ENCODE measurements around the gene CENATAC. TPM values are rescaled to one million over a fixed set of nuclear protein-coding genes. Genes with fewer than 3 reads are reported as not detected.
A peak's percentile ranks its signal among the peaks of the same experiment; 100 is the strongest.

The CENATAC gene
- total RNA-seq, 1 experiment from 2014 or later = 55.2 TPM

- no peaks in the 10 kb centered on the region for H3K9me3 Mint-ChIP-seq
- no peaks in the 10 kb centered on the region; the same call in 1 of the 2 replicates for H3K27me3 Mint-ChIP-seq (ENCODE audit: low read depth)
- H3K27ac Mint-ChIP-seq = peak overlapping the region in 1 of 3 experiments; percentile 88; a peak in 2 of 7 replicates
- Histone ChIP-seq H4K8ac (replicated peaks; ENCODE audit: insufficient read length, low read depth, low read length) (no peak overlapping the region), H3K23me2 (ENCODE audit: insufficient read length, low read depth, low read length, poor library complexity, severe bottlenecking) (peaks cover 10% of the 10 kb centered on the region), H3K4ac (ENCODE audit: low read depth, low read length) (no peak overlapping the region), H2BK5ac (ENCODE audit: insufficient read length, low read length) (no peak overlapping the region), H2AFZ (ENCODE audit: low read length) (no peak overlapping the region), H3K23ac (ENCODE audit: insufficient read length, low read depth, low read length) (no peak overlapping the region), H3K9ac (ENCODE audit: extremely low read depth, insufficient read length, low read length) (no peak overlapping the region), H2BK15ac (ENCODE audit: low read depth, low read length) (no peak overlapping the region), H3K9me3 (ENCODE audit: control insufficient read depth, low read depth, low read length) (no peaks in the 10 kb centered on the region), H3K27ac (ENCODE audit: insufficient read length, low read depth, low read length) (no peak overlapping the region), H3K14ac (ENCODE audit: insufficient read depth, low read length) (no peak overlapping the region), H3K79me1 (ENCODE audit: insufficient read depth, low read depth, low read length, poor library complexity, severe bottlenecking) (peaks cover 2% of the 10 kb centered on the region), H3K27me3 (ENCODE audit: insufficient read depth, low read length) (no peaks in the 10 kb centered on the region), H3K79me2 (ENCODE audit: insufficient read depth, low read length) (peaks cover 11% of the 10 kb centered on the region; the same call in 1 of the 2 replicates), H2AK5ac (ENCODE audit: insufficient read length, low read length) (no peak overlapping the region), H3K56ac (ENCODE audit: insufficient read length, low read depth, low read length) (no peak overlapping the region), H2BK12ac (ENCODE audit: insufficient read length, low read depth, low read length) (no peak overlapping the region), H2BK20ac (ENCODE audit: low read depth, low read length, poor library complexity, severe bottlenecking) (no peak overlapping the region), H3T11ph (ENCODE audit: low read length) (no peak overlapping the region), H3K18ac (ENCODE audit: insufficient read length, low read depth, low read length) (no peak overlapping the region), H4K20me1 (ENCODE audit: control insufficient read depth, insufficient read depth, insufficient read length) (no peaks in the 10 kb centered on the region), H3K4me1 (ENCODE audit: insufficient read depth, low read length) (no peaks in the 10 kb centered on the region), H4K91ac (ENCODE audit: insufficient read length, low read depth, low read length) (no peak overlapping the region), H4K5ac (ENCODE audit: insufficient read length, low read depth, low read length) (no peak overlapping the region), H2BK120ac (ENCODE audit: low read depth, low read length, poor library complexity, severe bottlenecking) (no peak overlapping the region), H3K4me2 (ENCODE audit: insufficient read depth, insufficient read length, low read length) (no peak overlapping the region)
- TF ChIP-seq, protein P1, sequence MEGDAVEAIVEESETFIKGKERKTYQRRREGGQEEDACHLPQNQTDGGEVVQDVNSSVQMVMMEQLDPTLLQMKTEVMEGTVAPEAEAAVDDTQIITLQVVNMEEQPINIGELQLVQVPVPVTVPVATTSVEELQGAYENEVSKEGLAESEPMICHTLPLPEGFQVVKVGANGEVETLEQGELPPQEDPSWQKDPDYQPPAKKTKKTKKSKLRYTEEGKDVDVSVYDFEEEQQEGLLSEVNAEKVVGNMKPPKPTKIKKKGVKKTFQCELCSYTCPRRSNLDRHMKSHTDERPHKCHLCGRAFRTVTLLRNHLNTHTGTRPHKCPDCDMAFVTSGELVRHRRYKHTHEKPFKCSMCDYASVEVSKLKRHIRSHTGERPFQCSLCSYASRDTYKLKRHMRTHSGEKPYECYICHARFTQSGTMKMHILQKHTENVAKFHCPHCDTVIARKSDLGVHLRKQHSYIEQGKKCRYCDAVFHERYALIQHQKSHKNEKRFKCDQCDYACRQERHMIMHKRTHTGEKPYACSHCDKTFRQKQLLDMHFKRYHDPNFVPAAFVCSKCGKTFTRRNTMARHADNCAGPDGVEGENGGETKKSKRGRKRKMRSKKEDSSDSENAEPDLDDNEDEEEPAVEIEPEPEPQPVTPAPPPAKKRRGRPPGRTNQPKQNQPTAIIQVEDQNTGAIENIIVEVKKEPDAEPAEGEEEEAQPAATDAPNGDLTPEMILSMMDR (conservative IDR thresholded peaks at IDR 0.05) = no peak
- H3K4me1 Mint-ChIP-seq = peaks cover 4 to 14% of the 10 kb centered on the region in 2 experiments; a peak in 3 of 4 replicates
- H3K36me3 Mint-ChIP-seq (ENCODE audit: insufficient read depth in 1 of 3, low read depth in 3 of 3) = peaks cover 56 to 81% (median 69%) of the 10 kb centered on the region in 3 experiments
- H3K4me3 Mint-ChIP-seq = no peak overlapping the region; a peak in 1 of 5 replicates
- WGBS (ENCODE audit: extremely low coverage, insufficient read length, low lambda C conversion rate) = no CpG with 5 or more reads among the region's 17 CpGs
- no peak for DNase-seq
Measured at GRCh38 chr11:119014209-119014924, 16.4 kb downstream of the CENATAC start.
